ENCODE measurements around the gene RNF115. TPM values are rescaled to one million over a fixed set of nuclear protein-coding genes. Genes with fewer than 3 reads are reported as not detected.

Gene RNF115
- total and polyA plus RNA-seq, 2 of the 13 experiments (the other 11 are each of a cell fraction or from before 2014, with no cell fraction given) = 6.0 to 10.1 TPM

DNA sequence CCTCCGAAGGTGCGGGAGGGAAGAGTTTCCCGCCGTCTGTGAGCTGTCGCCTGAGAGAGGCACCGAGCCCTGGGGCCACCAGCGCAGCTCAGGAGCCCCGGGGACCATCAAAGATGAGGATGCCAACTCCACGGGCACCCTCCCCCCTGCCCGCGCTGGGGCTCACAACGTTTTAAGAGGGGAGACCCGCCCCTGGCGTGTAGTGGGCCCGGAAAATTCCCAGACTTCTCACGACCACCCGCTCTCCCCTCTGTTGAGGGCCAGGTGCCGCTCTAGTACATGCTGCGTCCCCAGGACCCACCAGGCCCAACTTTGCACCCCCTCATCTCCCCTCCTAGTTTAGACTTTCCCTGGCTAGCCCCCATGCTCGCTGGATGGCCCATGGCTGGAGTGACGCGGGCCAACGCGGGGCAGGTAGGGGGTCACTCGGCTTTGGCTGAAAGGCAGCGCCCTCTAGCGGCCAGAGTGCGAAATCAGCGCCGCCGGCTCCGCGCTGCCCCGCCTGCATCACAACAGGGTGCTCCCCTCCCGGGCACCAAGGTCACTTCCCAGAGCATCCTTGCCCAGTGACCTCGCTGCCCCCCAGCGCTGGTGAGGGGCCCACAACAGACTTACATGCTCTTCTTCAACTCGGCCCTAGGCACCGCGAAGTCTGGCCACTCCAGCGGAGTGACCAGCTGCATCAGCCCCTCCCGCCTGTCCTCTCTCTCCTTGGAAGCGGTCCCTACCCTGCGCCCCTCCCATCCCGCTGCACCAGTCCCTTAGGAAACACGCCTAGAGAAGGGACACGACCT lies 102.8 kb downstream of the RNF115 start (continued):
- TF ChIP-seq, protein P1, sequence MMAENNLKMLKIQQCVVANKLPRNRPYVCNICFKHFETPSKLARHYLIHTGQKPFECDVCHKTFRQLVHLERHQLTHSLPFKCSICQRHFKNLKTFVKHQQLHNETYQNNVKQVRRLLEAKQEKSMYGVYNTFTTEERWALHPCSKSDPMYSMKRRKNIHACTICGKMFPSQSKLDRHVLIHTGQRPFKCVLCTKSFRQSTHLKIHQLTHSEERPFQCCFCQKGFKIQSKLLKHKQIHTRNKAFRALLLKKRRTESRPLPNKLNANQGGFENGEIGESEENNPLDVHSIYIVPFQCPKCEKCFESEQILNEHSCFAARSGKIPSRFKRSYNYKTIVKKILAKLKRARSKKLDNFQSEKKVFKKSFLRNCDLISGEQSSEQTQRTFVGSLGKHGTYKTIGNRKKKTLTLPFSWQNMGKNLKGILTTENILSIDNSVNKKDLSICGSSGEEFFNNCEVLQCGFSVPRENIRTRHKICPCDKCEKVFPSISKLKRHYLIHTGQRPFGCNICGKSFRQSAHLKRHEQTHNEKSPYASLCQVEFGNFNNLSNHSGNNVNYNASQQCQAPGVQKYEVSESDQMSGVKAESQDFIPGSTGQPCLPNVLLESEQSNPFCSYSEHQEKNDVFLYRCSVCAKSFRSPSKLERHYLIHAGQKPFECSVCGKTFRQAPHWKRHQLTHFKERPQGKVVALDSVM (CRISPR knock-in tag; IDR thresholded peaks at IDR 0.05) = no peak
- TF ChIP-seq ZNF891 (CRISPR knock-in tag; IDR thresholded peaks at IDR 0.05) (peak; percentile 79; the same call in 1 of the 2 replicates), SNRNP70 (IDR thresholded peaks at IDR 0.05; ENCODE audit: low read depth, low read length) (no peak), MEIS2 (CRISPR knock-in tag; IDR thresholded peaks at IDR 0.05) (no peak), HDAC6 (IDR thresholded peaks at IDR 0.05; ENCODE audit: low read depth, low read length) (no peak), JUND (CRISPR knock-in tag; IDR thresholded peaks at IDR 0.05) (no peak), TARDBP (CRISPR knock-in tag; IDR thresholded peaks at IDR 0.05) (peak; percentile 60; the same call in 1 of the 2 replicates), KAT8 (CRISPR knock-in tag; IDR thresholded peaks at IDR 0.05) (peak; percentile 41; the same call in 1 of the 2 replicates), ZNF766 (CRISPR knock-in tag; IDR thresholded peaks at IDR 0.05; ENCODE audit: borderline replicate concordance) (no peak), ZNF138 (CRISPR knock-in tag; IDR thresholded peaks at IDR 0.05; ENCODE audit: low read depth) (peak; percentile 63; the same call in 1 of the 2 replicates), HOXD1 (CRISPR knock-in tag; IDR thresholded peaks at IDR 0.05) (peak; percentile 43; the same call in 1 of the 2 replicates), ZNF629 (CRISPR knock-in tag; conservative IDR thresholded peaks at IDR 0.05) (0 out of 2 replicates have a peak, but pooled peaks have one; percentile 19)
- TF ChIP-seq, protein P2, sequence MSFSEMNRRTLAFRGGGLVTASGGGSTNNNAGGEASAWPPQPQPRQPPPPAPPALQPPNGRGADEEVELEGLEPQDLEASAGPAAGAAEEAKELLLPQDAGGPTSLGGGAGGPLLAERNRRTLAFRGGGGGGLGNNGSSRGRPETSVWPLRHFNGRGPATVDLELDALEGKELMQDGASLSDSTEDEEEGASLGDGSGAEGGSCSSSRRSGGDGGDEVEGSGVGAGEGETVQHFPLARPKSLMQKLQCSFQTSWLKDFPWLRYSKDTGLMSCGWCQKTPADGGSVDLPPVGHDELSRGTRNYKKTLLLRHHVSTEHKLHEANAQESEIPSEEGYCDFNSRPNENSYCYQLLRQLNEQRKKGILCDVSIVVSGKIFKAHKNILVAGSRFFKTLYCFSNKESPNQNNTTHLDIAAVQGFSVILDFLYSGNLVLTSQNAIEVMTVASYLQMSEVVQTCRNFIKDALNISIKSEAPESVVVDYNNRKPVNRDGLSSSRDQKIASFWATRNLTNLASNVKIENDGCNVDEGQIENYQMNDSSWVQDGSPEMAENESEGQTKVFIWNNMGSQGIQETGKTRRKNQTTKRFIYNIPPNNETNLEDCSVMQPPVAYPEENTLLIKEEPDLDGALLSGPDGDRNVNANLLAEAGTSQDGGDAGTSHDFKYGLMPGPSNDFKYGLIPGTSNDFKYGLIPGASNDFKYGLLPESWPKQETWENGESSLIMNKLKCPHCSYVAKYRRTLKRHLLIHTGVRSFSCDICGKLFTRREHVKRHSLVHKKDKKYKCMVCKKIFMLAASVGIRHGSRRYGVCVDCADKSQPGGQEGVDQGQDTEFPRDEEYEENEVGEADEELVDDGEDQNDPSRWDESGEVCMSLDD (CRISPR knock-in tag; IDR thresholded peaks at IDR 0.05; ENCODE audit: borderline replicate concordance) = no peak
- TF ChIP-seq, protein P3, sequence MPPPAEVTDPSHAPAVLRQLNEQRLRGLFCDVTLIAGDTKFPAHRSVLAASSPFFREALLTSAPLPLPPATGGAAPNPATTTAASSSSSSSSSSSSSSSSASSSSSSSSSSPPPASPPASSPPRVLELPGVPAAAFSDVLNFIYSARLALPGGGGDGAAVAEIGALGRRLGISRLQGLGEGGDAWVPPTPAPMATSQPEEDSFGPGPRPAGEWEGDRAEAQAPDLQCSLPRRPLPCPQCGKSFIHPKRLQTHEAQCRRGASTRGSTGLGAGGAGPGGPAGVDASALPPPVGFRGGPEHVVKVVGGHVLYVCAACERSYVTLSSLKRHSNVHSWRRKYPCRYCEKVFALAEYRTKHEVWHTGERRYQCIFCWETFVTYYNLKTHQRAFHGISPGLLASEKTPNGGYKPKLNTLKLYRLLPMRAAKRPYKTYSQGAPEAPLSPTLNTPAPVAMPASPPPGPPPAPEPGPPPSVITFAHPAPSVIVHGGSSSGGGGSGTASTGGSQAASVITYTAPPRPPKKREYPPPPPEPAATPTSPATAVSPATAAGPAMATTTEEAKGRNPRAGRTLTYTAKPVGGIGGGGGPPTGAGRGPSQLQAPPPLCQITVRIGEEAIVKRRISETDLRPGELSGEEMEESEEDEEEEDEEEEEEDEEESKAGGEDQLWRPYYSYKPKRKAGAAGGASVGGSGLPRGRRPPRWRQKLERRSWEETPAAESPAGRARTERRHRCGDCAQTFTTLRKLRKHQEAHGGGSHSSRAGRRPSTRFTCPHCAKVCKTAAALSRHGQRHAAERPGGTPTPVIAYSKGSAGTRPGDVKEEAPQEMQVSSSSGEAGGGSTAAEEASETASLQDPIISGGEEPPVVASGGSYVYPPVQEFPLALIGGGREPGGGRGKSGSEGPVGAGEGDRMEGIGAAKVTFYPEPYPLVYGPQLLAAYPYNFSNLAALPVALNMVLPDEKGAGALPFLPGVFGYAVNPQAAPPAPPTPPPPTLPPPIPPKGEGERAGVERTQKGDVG (CRISPR knock-in tag; IDR thresholded peaks at IDR 0.05; ENCODE audit: borderline replicate concordance) = 0 out of 2 replicates have a peak, but pooled peaks have one; percentile 47
- TF ChIP-seq, protein P4, sequence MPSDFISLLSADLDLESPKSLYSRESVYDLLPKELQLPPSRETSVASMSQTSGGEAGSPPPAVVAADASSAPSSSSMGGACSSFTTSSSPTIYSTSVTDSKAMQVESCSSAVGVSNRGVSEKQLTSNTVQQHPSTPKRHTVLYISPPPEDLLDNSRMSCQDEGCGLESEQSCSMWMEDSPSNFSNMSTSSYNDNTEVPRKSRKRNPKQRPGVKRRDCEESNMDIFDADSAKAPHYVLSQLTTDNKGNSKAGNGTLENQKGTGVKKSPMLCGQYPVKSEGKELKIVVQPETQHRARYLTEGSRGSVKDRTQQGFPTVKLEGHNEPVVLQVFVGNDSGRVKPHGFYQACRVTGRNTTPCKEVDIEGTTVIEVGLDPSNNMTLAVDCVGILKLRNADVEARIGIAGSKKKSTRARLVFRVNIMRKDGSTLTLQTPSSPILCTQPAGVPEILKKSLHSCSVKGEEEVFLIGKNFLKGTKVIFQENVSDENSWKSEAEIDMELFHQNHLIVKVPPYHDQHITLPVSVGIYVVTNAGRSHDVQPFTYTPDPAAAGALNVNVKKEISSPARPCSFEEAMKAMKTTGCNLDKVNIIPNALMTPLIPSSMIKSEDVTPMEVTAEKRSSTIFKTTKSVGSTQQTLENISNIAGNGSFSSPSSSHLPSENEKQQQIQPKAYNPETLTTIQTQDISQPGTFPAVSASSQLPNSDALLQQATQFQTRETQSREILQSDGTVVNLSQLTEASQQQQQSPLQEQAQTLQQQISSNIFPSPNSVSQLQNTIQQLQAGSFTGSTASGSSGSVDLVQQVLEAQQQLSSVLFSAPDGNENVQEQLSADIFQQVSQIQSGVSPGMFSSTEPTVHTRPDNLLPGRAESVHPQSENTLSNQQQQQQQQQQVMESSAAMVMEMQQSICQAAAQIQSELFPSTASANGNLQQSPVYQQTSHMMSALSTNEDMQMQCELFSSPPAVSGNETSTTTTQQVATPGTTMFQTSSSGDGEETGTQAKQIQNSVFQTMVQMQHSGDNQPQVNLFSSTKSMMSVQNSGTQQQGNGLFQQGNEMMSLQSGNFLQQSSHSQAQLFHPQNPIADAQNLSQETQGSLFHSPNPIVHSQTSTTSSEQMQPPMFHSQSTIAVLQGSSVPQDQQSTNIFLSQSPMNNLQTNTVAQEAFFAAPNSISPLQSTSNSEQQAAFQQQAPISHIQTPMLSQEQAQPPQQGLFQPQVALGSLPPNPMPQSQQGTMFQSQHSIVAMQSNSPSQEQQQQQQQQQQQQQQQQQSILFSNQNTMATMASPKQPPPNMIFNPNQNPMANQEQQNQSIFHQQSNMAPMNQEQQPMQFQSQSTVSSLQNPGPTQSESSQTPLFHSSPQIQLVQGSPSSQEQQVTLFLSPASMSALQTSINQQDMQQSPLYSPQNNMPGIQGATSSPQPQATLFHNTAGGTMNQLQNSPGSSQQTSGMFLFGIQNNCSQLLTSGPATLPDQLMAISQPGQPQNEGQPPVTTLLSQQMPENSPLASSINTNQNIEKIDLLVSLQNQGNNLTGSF (CRISPR knock-in tag; IDR thresholded peaks at IDR 0.05) = 0 out of 2 replicates have a peak, but pooled peaks have one; percentile 29

All from HepG2 (cell line).